Mammary epithelial cell (primary cell): Measurements from ENCODE around the gene TRIM15.

Source experiments
- EZH2 ChIP-seq: IDR thresholded peaks from 2 replicates; pipeline ENCODE4 v1.6.1; 2012; ENCODE audit warnings: low read length, inconsistent platforms, borderline replicate concordance
- TF ChIP-seq, protein P1 (sequence below), 2 donors: IDR thresholded peaks in 1 of 2; conservative IDR thresholded peaks in 1 of 2; 2 replicates each; pipeline ENCODE4 v1.5.1; 2011 to 2012; ENCODE audit warnings: inconsistent platforms in 2 of 2, low read length in 2 of 2, mild to moderate bottlenecking in 2 of 2, control low read depth in 1 of 2, low read depth in 1 of 2; ENCODE audit not compliant: insufficient read depth in 1 of 2; ENCODE audit errors: extremely low read depth in 1 of 2

DNA sequence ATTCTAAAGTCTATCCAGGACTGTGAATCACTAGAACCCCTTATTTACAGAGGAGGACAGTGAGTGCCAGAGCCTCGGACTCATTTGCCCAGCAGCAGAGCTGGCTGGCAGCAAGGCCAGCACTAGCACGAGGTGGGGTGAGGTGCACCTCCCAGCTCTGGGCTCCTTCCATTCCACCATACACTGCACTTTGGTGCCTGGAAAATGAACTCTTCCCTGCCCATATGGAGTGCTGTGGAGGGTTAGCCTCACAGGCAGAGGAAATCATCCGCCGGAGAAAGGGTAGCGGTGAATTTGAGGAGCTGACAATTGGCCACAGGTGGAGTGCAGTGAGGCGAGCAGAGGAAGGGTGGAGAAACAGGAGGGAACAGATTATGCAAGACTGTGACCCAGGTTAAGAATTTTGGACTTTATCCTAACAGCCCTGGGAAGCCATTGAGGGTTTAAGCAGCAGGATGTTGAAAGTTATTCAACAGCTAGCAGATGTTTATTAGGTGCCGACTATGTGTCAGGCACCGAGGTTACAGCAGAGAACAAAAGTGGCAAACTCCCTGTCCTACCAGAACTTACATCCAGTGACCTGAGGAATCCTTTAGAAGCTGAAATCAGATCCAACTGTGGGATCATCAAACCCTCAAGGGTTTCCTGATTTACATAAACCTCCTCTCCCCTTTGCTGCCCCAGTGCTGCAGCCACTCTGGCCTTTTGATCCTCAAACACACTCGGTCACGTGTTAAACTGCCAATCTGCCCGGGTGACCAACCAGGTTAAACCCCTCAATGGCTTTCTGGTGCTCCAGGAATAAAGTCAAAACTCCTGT is 43.7 kb downstream of the TRIM15 start:
- TF ChIP-seq, protein P1, sequence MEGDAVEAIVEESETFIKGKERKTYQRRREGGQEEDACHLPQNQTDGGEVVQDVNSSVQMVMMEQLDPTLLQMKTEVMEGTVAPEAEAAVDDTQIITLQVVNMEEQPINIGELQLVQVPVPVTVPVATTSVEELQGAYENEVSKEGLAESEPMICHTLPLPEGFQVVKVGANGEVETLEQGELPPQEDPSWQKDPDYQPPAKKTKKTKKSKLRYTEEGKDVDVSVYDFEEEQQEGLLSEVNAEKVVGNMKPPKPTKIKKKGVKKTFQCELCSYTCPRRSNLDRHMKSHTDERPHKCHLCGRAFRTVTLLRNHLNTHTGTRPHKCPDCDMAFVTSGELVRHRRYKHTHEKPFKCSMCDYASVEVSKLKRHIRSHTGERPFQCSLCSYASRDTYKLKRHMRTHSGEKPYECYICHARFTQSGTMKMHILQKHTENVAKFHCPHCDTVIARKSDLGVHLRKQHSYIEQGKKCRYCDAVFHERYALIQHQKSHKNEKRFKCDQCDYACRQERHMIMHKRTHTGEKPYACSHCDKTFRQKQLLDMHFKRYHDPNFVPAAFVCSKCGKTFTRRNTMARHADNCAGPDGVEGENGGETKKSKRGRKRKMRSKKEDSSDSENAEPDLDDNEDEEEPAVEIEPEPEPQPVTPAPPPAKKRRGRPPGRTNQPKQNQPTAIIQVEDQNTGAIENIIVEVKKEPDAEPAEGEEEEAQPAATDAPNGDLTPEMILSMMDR (conservative IDR thresholded peaks at IDR 0.05 in 1 of 2, IDR thresholded peaks at IDR 0.05 in 1 of 2; ENCODE audit: extremely low read depth in 1 of 2, insufficient read depth in 1 of 2, low read depth in 1 of 2, low read length in 2 of 2): no peak
- TF ChIP-seq EZH2: no peak
